SK-N-SH treated with all-trans-retinoic acid at 6 μM for 48 hours (cell line): Measurements from ENCODE around the gene SPOP.

Experiments
- ARNTL ChIP-seq: fragments of 450-650 bp; formaldehyde crosslinking; IDR thresholded peaks from 2 replicates; pipeline ENCODE4 v1.5.0; 2020; ENCODE audit warnings: low read depth, mild to moderate bottlenecking, moderate library complexity, borderline replicate concordance
- CREB5 ChIP-seq: fragments of 250-450 bp; sonication (Bioruptor Pico); IDR thresholded peaks from 2 replicates; pipeline ENCODE4 v1.5.1; 2020; ENCODE audit warnings: low read depth, mild to moderate bottlenecking, moderate library complexity
- ESRRG ChIP-seq: fragments of 250-450 bp; sonication (Bioruptor Pico); IDR thresholded peaks from 2 replicates; pipeline ENCODE4 v1.6.1; 2021; ENCODE audit warnings: mild to moderate bottlenecking
- ISL1 ChIP-seq: fragments of 250-450 bp; sonication (Bioruptor Pico); IDR thresholded peaks from 2 replicates; pipeline ENCODE4 v2.1.2; 2022; ENCODE audit warnings: mild to moderate bottlenecking, moderate library complexity
- PPARA ChIP-seq: fragments of 250-450 bp; sonication (Bioruptor Pico); IDR thresholded peaks from 2 replicates; pipeline ENCODE4 v1.5.0; 2020; ENCODE audit warnings: mild to moderate bottlenecking, borderline replicate concordance
- RARB ChIP-seq: fragments of 250-450 bp; sonication (Bioruptor Pico); IDR thresholded peaks from 2 replicates; pipeline ENCODE4 v1.8.0; 2021; ENCODE audit warnings: mild to moderate bottlenecking, moderate library complexity
- SNAI2 ChIP-seq: fragments of 250-450 bp; sonication (Bioruptor Pico); IDR thresholded peaks from 2 replicates; pipeline ENCODE4 v1.5.0; 2020; ENCODE audit warnings: mild to moderate bottlenecking, moderate library complexity
- TOX ChIP-seq: fragments of 250-450 bp; sonication (Bioruptor Pico); IDR thresholded peaks from 2 replicates; pipeline ENCODE4 v1.8.0; 2021; ENCODE audit warnings: mild to moderate bottlenecking, moderate library complexity, borderline replicate concordance
- ZFP30 ChIP-seq: fragments of 450-650 bp; formaldehyde crosslinking; IDR thresholded peaks from 2 replicates; pipeline ENCODE4 v1.5.0; 2022; ENCODE audit warnings: mild to moderate bottlenecking, moderate library complexity
- TF ChIP-seq, protein P1 (sequence below): fragments of 250-450 bp; sonication (Bioruptor Pico); IDR thresholded peaks from 2 replicates; pipeline ENCODE4 v1.8.0; 2020; ENCODE audit warnings: mild to moderate bottlenecking, moderate library complexity, borderline replicate concordance

DNA sequence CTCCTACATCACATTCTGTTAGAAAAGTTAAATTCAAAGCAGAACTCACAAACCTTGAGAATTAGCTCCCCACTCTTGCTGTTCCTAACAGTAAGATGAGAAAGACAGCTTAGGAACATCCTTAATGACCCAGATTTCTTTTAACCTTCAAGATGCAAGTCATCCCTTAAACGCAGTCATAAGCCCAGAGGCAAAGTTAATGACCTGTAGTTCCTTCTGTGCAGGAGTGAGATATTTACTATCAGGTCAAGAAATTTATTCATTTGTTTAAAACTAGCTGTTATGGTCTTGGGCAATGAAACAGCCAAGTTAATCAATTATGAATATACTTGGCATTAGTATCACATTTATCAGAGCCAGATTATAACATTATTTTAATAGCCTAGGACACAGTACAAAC is 65.2 kb downstream of the SPOP start:
- TF ChIP-seq ARNTL (CRISPR knock-in tag) (no peak), PPARA (CRISPR knock-in tag) (no peak), CREB5 (CRISPR knock-in tag) (no peak), ZFP30 (CRISPR knock-in tag) (no peak), RARB (CRISPR knock-in tag) (no peak), ISL1 (CRISPR knock-in tag) (no peak), ESRRG (no peak), SNAI2 (CRISPR knock-in tag) (no peak), TOX (CRISPR knock-in tag) (no peak)
- TF ChIP-seq, protein P1, sequence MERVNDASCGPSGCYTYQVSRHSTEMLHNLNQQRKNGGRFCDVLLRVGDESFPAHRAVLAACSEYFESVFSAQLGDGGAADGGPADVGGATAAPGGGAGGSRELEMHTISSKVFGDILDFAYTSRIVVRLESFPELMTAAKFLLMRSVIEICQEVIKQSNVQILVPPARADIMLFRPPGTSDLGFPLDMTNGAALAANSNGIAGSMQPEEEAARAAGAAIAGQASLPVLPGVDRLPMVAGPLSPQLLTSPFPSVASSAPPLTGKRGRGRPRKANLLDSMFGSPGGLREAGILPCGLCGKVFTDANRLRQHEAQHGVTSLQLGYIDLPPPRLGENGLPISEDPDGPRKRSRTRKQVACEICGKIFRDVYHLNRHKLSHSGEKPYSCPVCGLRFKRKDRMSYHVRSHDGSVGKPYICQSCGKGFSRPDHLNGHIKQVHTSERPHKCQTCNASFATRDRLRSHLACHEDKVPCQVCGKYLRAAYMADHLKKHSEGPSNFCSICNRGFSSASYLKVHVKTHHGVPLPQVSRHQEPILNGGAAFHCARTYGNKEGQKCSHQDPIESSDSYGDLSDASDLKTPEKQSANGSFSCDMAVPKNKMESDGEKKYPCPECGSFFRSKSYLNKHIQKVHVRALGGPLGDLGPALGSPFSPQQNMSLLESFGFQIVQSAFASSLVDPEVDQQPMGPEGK: no peak
